Kidney capillary endothelial cell (primary cell): ENCODE data around the gene RDX.

ENCODE experiments used
- DNase-seq: peaks from one replicate; pipeline ENCODE4 v3.0.0-alpha.2; 2018; ENCODE audit warnings: low spot score

Gene RDX

GRCh38 chr11:110128161-110128560, 168.3 kb downstream of the RDX start:
- DNase-seq: no peak

- no peak for DNase-seq
Observed at GRCh38 chr11:110126936-110127335, 169.5 kb downstream of the RDX start.

GRCh38 chr11:110125632-110126031, 170.8 kb downstream of the RDX start:
- no peak for DNase-seq
